Liver (tissue), 9 donors: ENCODE results near the gene DNAJC4. TPM values are rescaled to one million over a fixed set of nuclear protein-coding genes. Genes with fewer than 3 reads are reported as not detected.

Source experiments
- DNase-seq: peaks from one replicate; pipeline ENCODE4 v3.0.0-alpha.2; 2017; ENCODE audit warnings: low spot score
- H3K27ac ChIP-seq, 2 donors: one replicate each; pipeline ENCODE4 v1.7.0; 2013; ENCODE audit warnings: inconsistent platforms in 2 of 2, low read length in 2 of 2, control low read depth in 1 of 2, low read depth in 1 of 2, mild to moderate bottlenecking in 1 of 2
- H3K27me3 ChIP-seq, 4 donors: one replicate each; pipeline versions ENCODE4 v1.6.1 to v1.7.0; 2013; ENCODE audit warnings: low read length in 3 of 4, inconsistent platforms in 1 of 4, mild to moderate bottlenecking in 1 of 4, moderate library complexity in 1 of 4; ENCODE audit not compliant: control insufficient read depth in 4 of 4, insufficient read depth in 4 of 4
- H3K36me3 ChIP-seq, 4 donors: one replicate each; pipeline versions ENCODE4 v1.6.1 to v1.7.0; 2013; ENCODE audit warnings: low read length in 3 of 4, mild to moderate bottlenecking in 3 of 4, low read depth in 1 of 4, moderate library complexity in 1 of 4; ENCODE audit not compliant: control insufficient read depth in 4 of 4, insufficient read depth in 3 of 4
- H3K4me1 ChIP-seq, 4 donors: one replicate each; pipeline versions ENCODE4 v1.6.1 to v1.7.0; 2013; ENCODE audit warnings: low read length in 3 of 4, mild to moderate bottlenecking in 3 of 4, moderate library complexity in 1 of 4; ENCODE audit not compliant: control insufficient read depth in 4 of 4, insufficient read depth in 4 of 4
- H3K4me3 ChIP-seq, 3 donors: one replicate each; pipeline versions ENCODE4 v1.6.1 to v1.7.0; 2013; ENCODE audit warnings: low read length in 3 of 3, control low read depth in 1 of 3, low read depth in 1 of 3, mild to moderate bottlenecking in 1 of 3
- H3K9ac ChIP-seq, 2 donors: one replicate each; pipeline ENCODE4 v1.7.0; 2013; ENCODE audit warnings: low read length in 2 of 2, mild to moderate bottlenecking in 2 of 2, moderate library complexity in 2 of 2, control low read depth in 1 of 2, low read depth in 1 of 2
- H3K9me3 ChIP-seq, 4 donors: one replicate each; pipeline versions ENCODE4 v1.6.1 to v1.7.0; 2013; ENCODE audit warnings: low read length in 3 of 4; ENCODE audit not compliant: control insufficient read depth in 4 of 4
- EGR1 ChIP-seq, 2 donors: IDR thresholded peaks; 2 replicates each; pipeline ENCODE4 v1.6.1; 2016 to 2018; ENCODE audit warnings: antibody characterized with exemption in 2 of 2, low read depth in 2 of 2
- FOXA1 ChIP-seq: IDR thresholded peaks from 2 replicates; pipeline ENCODE4 v1.6.1; 2016; ENCODE audit warnings: antibody characterized with exemption
- FOXA2 ChIP-seq: IDR thresholded peaks from 2 replicates; pipeline ENCODE4 v1.6.1; 2016; ENCODE audit warnings: antibody characterized with exemption
- HNF4A ChIP-seq, 2 donors: conservative IDR thresholded peaks; 2 replicates each; pipeline ENCODE4 v1.6.1; 2016; ENCODE audit warnings: antibody characterized with exemption in 2 of 2, mild to moderate bottlenecking in 2 of 2
- HNF4G ChIP-seq: IDR thresholded peaks from 2 replicates; pipeline ENCODE4 v1.6.1; 2016; ENCODE audit warnings: antibody characterized with exemption
- JUND ChIP-seq, 2 donors: IDR thresholded peaks; 2 replicates each; pipeline ENCODE4 v1.6.1; 2016; ENCODE audit warnings: antibody characterized with exemption in 2 of 2
- NR2F2 ChIP-seq: IDR thresholded peaks from 2 replicates; pipeline ENCODE4 v1.6.1; 2016; ENCODE audit warnings: antibody characterized with exemption
- RAD21 ChIP-seq, 2 donors: IDR thresholded peaks; 2 replicates each; pipeline ENCODE4 v1.6.1; 2016; ENCODE audit warnings: antibody characterized with exemption in 2 of 2, mild to moderate bottlenecking in 2 of 2
- RXRA ChIP-seq, 2 donors: IDR thresholded peaks; 2 replicates each; pipeline ENCODE4 v1.6.1; 2017 to 2018; ENCODE audit warnings: antibody characterized with exemption in 2 of 2, mild to moderate bottlenecking in 1 of 2
- SP1 ChIP-seq: IDR thresholded peaks from 2 replicates; pipeline ENCODE4 v1.6.1; 2018; ENCODE audit warnings: antibody characterized with exemption, mild to moderate bottlenecking
- TAF1 ChIP-seq: conservative IDR thresholded peaks from 2 replicates; pipeline ENCODE4 v1.6.1; 2016; ENCODE audit warnings: antibody characterized with exemption, mild to moderate bottlenecking
- WGBS: extraction: QIAGEN DNeasy Blood & Tissue Kit; methylation state at CpG from one replicate; pipeline ENCODE4 v1.1.7; 2013; 5-methylcytosine and 5-hydroxymethylcytosine counted together
- polyA plus RNA-seq, 2 donors: library from polyadenylated mRNA; stranded (reverse) in 1 of 2; unstranded in 1 of 2; fragments of 200-250 nt in 1 of 2; fragments of >200 nt in 1 of 2; fragmentation: Nextera tagmentation in 1 of 2; extraction: Ambion mirVana in 1 of 2; gene quantifications; one replicate each; pipeline versions ENCODE4 v1.2.1 to v1.2.3, GENCODE V29; 2013 to 2015
- total RNA-seq, 2 donors: library from RNA; depleted of rRNA; stranded (reverse); fragments of >200 nt; gene quantifications; one replicate each; pipeline ENCODE4 v1.2.3, GENCODE V29; 2014
- TF ChIP-seq, protein P1 (sequence below): IDR thresholded peaks from 2 replicates; pipeline ENCODE4 v1.6.1; 2016; ENCODE audit warnings: antibody characterized with exemption
- TF ChIP-seq, protein P2 (sequence below): IDR thresholded peaks from 2 replicates; pipeline ENCODE4 v1.6.1; 2016; ENCODE audit warnings: antibody characterized with exemption, mild to moderate bottlenecking
- TF ChIP-seq, protein P3 (sequence below): IDR thresholded peaks from 2 replicates; pipeline ENCODE4 v1.6.1; 2016; ENCODE audit warnings: antibody characterized with exemption
- TF ChIP-seq, protein P4 (sequence below): IDR thresholded peaks from 2 replicates; pipeline ENCODE4 v1.6.1; 2016; ENCODE audit warnings: antibody characterized with exemption
- TF ChIP-seq, protein P5 (sequence below): fragments of 150-350 bp; IDR thresholded peaks from 2 replicates; pipeline ENCODE4 v1.5.1; 2017; ENCODE audit warnings: improper control_type of control experiment, low read depth, low read length; ENCODE audit not compliant: missing input control
- donor health status: healthy.
- donor health status: healthy.
- donor health status: healthy.
- donor health status: healthy.
- donor health status: healthy.

DNAJC4 gene
- total and polyA plus RNA-seq, 4 donors: 8.5 to 25.9 (median 23.5) TPM

DNA sequence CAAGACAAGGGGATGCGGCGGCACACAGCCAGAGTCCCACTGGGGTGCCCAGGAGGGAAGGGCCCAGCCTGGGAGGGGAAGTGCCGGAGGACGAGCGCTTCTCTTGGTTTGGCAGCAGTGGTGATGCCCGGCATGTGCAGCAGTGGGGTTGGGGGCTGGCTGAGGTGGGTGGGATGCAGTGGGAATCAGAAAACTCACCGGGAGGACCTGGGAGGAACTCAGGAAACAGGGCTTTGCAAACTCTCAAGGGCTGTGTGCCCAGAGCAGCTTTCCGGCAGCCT lies 20.8 kb upstream of the DNAJC4 start:
- no peak overlapping the region for H3K9ac ChIP-seq
- TF ChIP-seq RAD21 (IDR thresholded peaks at IDR 0.05) (no peak), SP1 (no peak), JUND (IDR thresholded peaks at IDR 0.05) (no peak), FOXA2 (no peak), EGR1 (IDR thresholded peaks at IDR 0.05; ENCODE audit: low read depth in 2 of 2) (no peak), FOXA1 (no peak)
- TF ChIP-seq, protein P1, sequence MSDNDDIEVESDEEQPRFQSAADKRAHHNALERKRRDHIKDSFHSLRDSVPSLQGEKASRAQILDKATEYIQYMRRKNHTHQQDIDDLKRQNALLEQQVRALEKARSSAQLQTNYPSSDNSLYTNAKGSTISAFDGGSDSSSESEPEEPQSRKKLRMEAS: no peak
- TF ChIP-seq, protein P2, sequence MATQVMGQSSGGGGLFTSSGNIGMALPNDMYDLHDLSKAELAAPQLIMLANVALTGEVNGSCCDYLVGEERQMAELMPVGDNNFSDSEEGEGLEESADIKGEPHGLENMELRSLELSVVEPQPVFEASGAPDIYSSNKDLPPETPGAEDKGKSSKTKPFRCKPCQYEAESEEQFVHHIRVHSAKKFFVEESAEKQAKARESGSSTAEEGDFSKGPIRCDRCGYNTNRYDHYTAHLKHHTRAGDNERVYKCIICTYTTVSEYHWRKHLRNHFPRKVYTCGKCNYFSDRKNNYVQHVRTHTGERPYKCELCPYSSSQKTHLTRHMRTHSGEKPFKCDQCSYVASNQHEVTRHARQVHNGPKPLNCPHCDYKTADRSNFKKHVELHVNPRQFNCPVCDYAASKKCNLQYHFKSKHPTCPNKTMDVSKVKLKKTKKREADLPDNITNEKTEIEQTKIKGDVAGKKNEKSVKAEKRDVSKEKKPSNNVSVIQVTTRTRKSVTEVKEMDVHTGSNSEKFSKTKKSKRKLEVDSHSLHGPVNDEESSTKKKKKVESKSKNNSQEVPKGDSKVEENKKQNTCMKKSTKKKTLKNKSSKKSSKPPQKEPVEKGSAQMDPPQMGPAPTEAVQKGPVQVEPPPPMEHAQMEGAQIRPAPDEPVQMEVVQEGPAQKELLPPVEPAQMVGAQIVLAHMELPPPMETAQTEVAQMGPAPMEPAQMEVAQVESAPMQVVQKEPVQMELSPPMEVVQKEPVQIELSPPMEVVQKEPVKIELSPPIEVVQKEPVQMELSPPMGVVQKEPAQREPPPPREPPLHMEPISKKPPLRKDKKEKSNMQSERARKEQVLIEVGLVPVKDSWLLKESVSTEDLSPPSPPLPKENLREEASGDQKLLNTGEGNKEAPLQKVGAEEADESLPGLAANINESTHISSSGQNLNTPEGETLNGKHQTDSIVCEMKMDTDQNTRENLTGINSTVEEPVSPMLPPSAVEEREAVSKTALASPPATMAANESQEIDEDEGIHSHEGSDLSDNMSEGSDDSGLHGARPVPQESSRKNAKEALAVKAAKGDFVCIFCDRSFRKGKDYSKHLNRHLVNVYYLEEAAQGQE: no peak
- TF ChIP-seq, protein P3, sequence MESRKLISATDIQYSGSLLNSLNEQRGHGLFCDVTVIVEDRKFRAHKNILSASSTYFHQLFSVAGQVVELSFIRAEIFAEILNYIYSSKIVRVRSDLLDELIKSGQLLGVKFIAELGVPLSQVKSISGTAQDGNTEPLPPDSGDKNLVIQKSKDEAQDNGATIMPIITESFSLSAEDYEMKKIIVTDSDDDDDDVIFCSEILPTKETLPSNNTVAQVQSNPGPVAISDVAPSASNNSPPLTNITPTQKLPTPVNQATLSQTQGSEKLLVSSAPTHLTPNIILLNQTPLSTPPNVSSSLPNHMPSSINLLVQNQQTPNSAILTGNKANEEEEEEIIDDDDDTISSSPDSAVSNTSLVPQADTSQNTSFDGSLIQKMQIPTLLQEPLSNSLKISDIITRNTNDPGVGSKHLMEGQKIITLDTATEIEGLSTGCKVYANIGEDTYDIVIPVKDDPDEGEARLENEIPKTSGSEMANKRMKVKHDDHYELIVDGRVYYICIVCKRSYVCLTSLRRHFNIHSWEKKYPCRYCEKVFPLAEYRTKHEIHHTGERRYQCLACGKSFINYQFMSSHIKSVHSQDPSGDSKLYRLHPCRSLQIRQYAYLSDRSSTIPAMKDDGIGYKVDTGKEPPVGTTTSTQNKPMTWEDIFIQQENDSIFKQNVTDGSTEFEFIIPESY: no peak
- TF ChIP-seq, protein P4, sequence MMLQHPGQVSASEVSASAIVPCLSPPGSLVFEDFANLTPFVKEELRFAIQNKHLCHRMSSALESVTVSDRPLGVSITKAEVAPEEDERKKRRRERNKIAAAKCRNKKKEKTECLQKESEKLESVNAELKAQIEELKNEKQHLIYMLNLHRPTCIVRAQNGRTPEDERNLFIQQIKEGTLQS: no peak
- H3K36me3 ChIP-seq: peaks cover 0 to 13% (median 8%) of the 10 kb centered on the region in 4 donors
- no peaks in the 10 kb centered on the region for H3K27me3 ChIP-seq
- no peak for DNase-seq
- no peak overlapping the region for H3K27ac ChIP-seq
- no peak overlapping the region for H3K4me3 ChIP-seq
- H3K9me3 ChIP-seq: no peaks in the 10 kb centered on the region
- WGBS: 92% methylated on average over 8 of the region's 8 CpGs
- H3K4me1 ChIP-seq: peaks cover 0 to 9% (median 1%) of the 10 kb centered on the region in 4 donors

DNA sequence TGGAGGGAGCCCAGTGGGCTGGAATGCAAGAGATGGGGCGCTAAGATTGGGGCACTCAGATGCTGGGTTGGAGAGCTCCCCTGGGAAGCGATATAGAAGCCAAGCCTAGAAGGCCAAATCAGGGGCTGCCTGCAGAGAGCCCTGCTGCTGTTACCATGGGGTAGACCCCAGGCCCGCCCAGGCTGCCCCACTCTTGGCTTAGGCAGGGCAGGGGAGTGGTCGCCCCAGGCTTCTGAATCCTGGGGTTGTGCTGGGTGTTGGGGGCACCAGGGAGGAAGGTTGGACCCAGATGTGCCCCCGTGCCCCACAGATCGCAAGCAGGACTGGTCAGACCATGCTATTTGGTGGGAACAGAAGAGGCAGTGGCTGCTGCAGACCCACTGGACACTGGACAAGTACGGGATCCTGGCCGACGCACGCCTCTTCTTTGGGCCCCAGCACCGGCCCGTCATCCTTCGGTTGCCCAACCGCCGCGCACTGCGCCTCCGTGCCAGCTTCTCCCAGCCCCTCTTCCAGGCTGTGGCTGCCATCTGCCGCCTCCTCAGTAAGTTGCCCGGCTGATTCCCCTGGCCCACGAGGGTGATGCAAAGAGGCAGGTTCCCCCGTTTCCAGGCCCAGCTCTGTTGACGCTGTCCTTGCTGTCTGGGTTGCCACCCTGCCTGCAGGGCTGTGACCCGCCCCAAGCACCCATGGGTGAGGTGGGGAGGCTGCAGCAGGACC lies 19.9 kb upstream of the DNAJC4 start:
- H3K4me1 ChIP-seq: peaks cover 0 to 9% (median 0%) of the 10 kb centered on the region in 4 donors
- no peaks in the 10 kb centered on the region for H3K27me3 ChIP-seq
- TF ChIP-seq FOXA1 (no peak), TAF1 (no peak), HNF4A (conservative IDR thresholded peaks at IDR 0.05) (no peak), FOXA2 (no peak), HNF4G (no peak), RAD21 (IDR thresholded peaks at IDR 0.05) (no peak), EGR1 (IDR thresholded peaks at IDR 0.05; ENCODE audit: low read depth in 2 of 2) (no peak), SP1 (no peak), RXRA (IDR thresholded peaks at IDR 0.05) (no peak), NR2F2 (no peak), JUND (IDR thresholded peaks at IDR 0.05) (no peak)
- TF ChIP-seq, protein P4: no peak
- TF ChIP-seq, protein P2: no peak
- TF ChIP-seq, protein P1: no peak
- TF ChIP-seq, protein P5, sequence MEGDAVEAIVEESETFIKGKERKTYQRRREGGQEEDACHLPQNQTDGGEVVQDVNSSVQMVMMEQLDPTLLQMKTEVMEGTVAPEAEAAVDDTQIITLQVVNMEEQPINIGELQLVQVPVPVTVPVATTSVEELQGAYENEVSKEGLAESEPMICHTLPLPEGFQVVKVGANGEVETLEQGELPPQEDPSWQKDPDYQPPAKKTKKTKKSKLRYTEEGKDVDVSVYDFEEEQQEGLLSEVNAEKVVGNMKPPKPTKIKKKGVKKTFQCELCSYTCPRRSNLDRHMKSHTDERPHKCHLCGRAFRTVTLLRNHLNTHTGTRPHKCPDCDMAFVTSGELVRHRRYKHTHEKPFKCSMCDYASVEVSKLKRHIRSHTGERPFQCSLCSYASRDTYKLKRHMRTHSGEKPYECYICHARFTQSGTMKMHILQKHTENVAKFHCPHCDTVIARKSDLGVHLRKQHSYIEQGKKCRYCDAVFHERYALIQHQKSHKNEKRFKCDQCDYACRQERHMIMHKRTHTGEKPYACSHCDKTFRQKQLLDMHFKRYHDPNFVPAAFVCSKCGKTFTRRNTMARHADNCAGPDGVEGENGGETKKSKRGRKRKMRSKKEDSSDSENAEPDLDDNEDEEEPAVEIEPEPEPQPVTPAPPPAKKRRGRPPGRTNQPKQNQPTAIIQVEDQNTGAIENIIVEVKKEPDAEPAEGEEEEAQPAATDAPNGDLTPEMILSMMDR: no peak
- TF ChIP-seq, protein P3: no peak
- 97% methylated on average over 24 of the region's 24 CpGs for WGBS
- no peak overlapping the region for H3K9ac ChIP-seq
- no peak overlapping the region for H3K27ac ChIP-seq
- H3K36me3 ChIP-seq: peaks cover 0 to 14% (median 8%) of the 10 kb centered on the region in 4 donors
- H3K9me3 ChIP-seq: no peaks in the 10 kb centered on the region
- no peak overlapping the region for H3K4me3 ChIP-seq
- no peak for DNase-seq
